ENCODE results near the gene NUDT21.
A peak's percentile ranks its signal among the peaks of the same experiment; 100 is the strongest.
"Not testable (repeated sequence)": the region's sequence is repeated elsewhere in the genome, so short reads cannot be mapped to it uniquely, and the experiment has no call there.

Gene NUDT21

DNA sequence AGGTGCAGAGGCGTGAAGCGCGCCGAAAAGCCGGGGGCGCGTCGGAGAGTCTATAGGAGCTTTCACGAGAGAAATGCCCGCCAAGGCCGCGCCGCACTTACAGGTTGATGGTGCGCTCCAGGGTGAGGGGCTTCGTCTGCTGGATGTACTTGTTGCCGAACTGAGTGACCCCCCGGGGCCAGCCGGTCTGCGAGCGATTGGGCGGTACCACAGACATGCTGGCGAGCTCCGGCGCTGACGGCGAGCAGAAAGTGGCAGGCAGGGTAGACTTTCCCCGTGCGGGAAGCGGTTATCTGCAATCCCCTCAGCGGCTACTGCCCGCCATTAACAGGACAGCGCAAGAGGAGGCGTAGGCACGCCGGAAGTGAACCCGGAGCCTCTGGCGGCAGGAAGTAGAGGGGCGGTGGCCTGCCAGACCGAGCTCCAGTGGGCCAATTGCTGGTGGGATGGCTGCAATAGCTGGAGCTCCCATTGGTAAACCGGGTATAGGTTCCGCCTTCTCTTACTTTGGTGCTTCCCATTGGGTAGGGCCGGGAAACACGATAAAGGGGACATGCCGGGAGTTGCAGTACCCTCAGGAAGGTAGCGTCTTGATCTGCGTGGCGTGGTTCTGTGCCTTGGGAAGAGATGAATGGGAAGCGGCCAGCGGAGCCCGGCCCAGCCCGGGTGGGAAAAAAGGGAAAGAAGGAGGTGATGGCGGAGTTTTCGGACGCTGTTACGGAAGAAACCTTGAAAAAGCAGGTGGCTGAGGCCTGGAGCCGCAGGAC, at the start of gene NUDT21, which contains the start of gene OGFOD1:
NUDT21 (minus strand) TSS at position 347 of the 767 bp plus-strand sequence; CDS start at position 217, 130 bp downstream.
OGFOD1 (plus strand) TSS at position 569 of the 767 bp plus-strand sequence; CDS start at position 628, 59 bp downstream.
- DNase-seq, result peak; percentile 94

DNA sequence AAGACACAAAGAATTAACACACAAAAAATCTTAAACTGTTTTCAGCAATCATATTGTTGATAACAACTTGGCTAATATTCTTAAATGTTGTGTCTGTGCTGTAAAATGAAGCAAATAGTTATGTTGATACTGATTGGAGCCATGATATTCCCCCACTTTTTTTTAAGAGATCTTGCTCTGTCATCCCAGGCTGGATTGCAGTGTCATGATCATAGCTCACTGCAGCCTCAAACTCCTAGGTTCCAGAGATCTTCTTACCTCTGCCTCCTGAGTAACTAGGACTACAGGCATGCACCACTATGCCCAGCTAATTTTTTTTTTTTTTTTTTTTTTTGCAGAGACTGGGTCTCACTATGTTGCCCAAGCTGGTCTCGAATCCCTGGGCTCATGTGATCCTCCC, 42.7 kb upstream of the NUDT21 start:
- no peak for DNase-seq

DNA sequence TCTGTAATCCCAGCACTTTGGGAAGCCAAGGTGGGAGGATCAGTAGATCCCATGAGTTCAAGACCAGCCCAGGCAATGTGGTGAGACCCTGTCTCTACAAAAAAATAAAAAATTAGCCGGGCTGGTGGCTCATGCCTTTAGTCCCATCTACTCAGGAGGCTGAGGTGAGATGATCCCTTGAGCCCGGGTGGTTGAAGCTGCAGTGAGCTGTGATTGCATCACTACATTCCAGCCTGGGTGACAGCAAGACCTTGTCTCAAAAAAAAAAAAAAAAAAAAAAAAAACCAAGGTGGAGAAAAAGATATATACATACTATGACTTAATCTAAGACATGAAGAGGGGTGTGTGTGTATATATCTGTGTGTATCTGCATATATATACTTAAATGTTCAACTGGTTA, 42.0 kb upstream of the NUDT21 start:
- no peak for DNase-seq

DNA sequence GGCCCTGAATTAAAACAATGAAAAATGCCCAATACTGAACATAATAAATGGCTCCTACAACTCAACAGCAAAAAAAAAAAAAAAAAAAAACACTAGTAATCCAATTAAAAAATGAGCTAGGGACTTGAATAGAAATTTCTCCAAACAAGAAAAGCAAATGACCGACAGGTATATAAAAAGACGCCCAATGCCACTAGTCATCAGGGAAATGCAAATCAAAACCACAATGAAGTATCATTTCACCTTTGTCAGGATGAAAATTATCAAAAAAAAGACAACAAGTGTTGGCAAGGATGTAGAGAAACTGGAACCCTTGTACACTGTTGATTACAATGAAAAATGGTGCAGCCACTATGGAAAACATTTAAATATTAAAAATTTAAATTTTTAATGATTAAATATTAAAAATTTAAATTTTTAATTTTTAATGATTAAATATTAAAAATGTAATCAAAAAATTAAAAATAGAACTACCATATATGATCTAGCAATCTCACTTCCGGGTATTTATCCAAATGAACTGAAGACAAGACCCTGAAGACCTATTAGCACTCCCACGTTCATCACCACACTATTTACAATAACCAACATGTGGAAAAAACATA, 40.6 kb upstream of the NUDT21 start:
- no peak for DNase-seq

DNA sequence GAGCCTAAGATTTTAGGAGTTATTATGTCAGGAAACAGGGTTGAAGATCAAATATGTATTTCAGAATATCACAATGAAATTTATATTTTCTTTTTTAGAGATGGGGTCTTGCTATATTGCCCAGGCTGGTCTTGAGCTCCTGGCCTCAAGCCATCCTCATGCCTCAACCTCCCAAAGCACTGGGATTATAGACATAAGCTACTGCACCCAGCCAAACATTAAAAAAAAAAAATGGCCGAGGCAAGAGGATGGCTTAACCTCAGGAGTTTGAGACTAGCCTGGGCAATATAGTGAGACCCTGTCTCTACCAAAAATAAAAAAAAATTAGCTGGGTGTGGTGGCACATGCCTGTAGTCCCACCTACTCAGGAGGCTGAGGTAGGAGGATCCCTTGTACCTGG, 37.7 kb upstream of the NUDT21 start:
- DNase-seq, result not testable (repeated sequence)

GRCh38 chr16:56488035-56488434, 36.9 kb upstream of the NUDT21 start:
- no peak for DNase-seq

GRCh38 chr16:56483394-56483793, 32.3 kb upstream of the NUDT21 start:
- no peak for DNase-seq

- DNase-seq, result no peak
Measured at GRCh38 chr16:56482683-56483236, 31.6 kb upstream of the NUDT21 start.

- DNase-seq, result no peak
Measured at GRCh38 chr16:56481468-56482122, 30.5 kb upstream of the NUDT21 start.

GRCh38 chr16:56480776-56481467, 29.8 kb upstream of the NUDT21 start:
- DNase-seq, result no peak

GRCh38 chr16:56479469-56479868, 28.3 kb upstream of the NUDT21 start:
- DNase-seq, result no peak

DNA sequence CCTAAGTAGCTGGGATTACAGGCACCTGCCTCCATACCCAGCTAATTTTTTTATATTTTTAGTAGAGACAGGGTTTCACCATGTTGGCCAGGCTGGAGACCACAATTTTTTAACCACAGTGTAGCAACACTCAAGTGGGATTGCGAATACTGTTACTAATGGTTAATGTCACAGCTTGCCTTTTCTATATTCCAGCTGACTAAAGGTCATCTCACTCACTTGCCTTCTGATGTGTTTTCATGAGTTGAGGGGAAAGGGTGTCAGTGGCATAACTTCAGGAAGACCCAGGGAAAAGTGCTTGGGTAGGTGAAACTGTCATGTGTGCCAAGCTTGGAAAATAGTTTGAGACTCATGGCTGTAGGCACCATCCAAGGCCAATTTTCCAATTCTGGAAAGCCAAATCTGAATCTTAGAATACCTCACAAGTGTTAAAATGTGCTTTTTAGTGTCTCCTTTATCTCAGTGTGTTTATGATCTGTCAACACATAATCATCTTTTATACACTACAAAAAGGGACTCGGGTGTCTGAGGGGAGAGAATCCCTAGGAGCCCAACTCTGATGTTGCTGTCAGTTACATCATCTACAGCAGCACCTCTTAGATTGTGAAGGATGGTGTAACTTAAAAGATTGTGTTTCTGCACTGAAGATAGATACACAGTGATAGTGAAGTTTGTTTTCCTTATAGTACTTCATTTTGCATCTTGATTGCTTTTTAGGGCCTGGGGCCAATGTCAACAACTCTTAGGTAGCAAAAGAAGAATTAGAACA, 27.3 kb upstream of the NUDT21 start:
- DNase-seq, result no peak

- DNase-seq, result no peak
Measured at GRCh38 chr16:56477096-56477878, 26.2 kb upstream of the NUDT21 start.

DNA sequence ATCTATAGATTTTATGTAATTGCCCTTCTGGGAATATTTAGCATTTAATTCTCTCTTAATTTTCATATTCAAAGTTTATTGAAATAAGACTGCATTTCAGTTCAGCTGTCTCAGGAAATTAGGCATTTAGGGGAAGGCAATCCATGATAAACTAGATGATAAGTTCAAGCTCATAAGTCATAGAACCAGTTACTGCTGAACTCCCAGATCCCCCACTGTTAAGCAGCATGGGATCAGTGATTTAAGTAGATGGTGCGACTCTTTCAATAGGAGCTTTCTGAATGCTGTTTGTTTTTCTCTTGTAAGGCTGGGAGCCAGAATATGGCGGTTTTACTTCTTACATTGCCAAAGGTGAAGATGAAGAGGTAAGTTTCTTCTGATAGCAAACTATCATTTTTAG, 24.1 kb upstream of the NUDT21 start:
- DNase-seq, result no peak

DNA sequence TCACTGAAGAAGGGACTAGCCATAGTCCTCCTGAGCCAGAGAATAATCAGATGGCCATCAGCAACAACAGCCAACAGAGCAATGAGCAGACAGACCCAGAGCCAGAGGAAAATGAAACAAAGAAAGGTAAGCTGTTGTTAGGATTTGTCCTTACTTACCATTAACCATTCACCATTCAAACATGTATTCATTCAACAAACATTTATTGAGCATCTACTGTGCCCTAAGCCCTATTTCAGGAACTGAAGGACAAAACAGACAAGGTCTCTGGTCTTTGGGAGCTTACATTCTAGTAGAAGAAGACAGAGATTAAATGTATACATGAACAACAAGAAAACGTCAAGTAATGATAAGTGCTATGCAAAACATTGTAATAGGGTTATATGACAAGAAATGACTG, 19.5 kb upstream of the NUDT21 start:
- DNase-seq, result no peak

DNA sequence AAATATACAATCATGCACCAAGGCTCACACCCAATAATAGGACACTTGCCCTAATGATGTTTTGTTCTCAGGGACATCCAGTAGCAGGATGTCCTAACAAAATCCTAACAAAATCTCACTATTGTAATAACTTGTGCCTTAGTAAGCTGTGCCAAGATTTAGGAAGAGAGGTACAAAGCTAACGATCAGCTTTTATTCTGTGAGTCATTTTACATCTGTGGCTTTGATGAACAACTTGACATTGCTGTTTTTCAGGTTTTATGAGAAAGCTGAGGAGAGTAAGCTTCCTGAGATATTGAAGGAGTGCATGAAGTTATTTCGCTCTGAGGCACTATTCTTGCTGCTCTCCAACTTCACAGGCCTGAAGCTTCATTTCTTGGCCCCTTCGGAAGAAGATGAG, 19.1 kb upstream of the NUDT21 start:
- no peak for DNase-seq

DNA sequence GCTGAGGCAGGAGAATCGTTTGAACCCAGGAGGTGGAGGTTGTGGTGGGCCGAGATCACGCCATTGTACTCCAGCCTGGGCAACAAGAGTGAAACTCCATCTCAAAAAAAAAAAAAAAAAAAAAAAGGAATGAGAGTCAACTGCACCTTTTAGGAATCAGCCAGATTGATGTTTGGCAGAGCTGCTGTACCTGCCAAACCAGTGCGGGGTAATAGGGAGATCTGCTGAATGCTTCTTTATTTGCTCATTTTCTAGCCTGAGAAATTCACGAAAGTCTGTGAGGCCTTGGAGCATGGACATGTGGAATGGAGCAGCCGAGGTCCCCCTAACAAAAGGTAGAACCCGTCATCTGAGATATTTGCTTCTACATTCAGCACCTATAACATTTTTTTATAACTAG, 18.6 kb upstream of the NUDT21 start:
- DNase-seq, result no peak

GRCh38 chr16:56468800-56469199, 17.7 kb upstream of the NUDT21 start:
- no peak for DNase-seq

- DNase-seq, result no peak
Measured at GRCh38 chr16:56466344-56466743, 15.2 kb upstream of the NUDT21 start.

GRCh38 chr16:56463153-56463552, 12.0 kb upstream of the NUDT21 start:
- DNase-seq, result no peak

DNA sequence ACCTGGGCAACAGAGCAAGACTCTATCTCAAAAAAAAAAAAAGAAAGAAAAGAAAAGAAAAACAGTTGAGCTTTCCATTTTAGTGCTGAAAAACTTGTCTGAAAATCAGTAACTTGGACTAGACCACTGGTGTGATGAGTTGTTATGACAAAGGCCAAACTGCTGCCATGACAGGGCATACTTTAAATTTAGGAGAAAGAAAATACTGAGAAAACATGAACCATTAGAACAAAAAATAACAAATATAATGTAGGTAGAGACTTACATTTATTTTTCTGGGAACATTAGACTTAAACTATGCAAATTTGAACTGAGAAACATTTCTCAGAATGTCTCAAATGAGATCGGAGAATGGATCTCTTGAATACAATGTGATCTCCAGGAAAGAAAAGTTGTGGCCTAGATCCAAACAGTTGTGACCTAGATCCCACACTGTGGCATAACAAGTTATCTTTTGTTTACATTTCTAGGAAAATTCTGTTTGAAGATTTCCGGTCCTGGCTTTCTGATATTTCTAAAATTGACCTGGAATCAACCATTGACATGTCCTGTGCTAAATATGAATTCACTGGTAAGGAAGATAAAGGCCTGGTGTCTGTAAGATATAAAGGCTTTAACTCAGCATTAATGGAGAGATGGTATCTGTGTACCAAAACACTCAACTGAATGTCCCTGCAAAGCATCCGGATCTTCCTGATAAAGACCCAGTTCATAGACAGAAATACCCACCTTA, 11.1 kb upstream of the NUDT21 start:
- DNase-seq, result no peak
